Smooth muscle cell (in vitro differentiated cells): ENCODE measurements around the gene PRKCQ. TPM values are rescaled to one million over a fixed set of nuclear protein-coding genes. Genes with fewer than 3 reads are reported as not detected.

Experiments used
- DNase-seq: peaks from one replicate; lab custom pipeline; 2025; ENCODE audit not compliant: unreplicated experiment; lab: John Stamatoyannopoulos, UW
- H2AFZ ChIP-seq: fragments of 200-600 bp; sonication (generic); 2 replicates; pipeline ENCODE4 v1.6.0; 2016; ENCODE audit warnings: antibody characterized with exemption, low read depth, mild to moderate bottlenecking
- H3F3A ChIP-seq: fragments of 200-600 bp; sonication (generic); 2 replicates; pipeline ENCODE4 v1.6.0; 2017; ENCODE audit warnings: antibody characterized with exemption, low read depth
- H3K27ac ChIP-seq: fragments of 200-600 bp; sonication (generic); 2 replicates; pipeline ENCODE4 v1.5.1; 2016; ENCODE audit warnings: low read depth, mild to moderate bottlenecking
- H3K27me3 ChIP-seq: fragments of 200-600 bp; sonication (generic); 2 replicates; pipeline ENCODE4 v1.6.1; 2016; ENCODE audit warnings: low read depth, mild to moderate bottlenecking
- H3K36me3 ChIP-seq: fragments of 200-600 bp; sonication (generic); 2 replicates; pipeline ENCODE4 v1.5.1; 2016; ENCODE audit warnings: low read depth
- H3K4me1 ChIP-seq: fragments of 200-600 bp; sonication (generic); 2 replicates; pipeline ENCODE4 v1.5.1; 2016; ENCODE audit warnings: low read depth
- H3K4me2 ChIP-seq: fragments of 200-600 bp; sonication (generic); 2 replicates; pipeline ENCODE4 v1.6.0; 2016; ENCODE audit warnings: mild to moderate bottlenecking
- H3K4me3 ChIP-seq: fragments of 200-600 bp; sonication (generic); 2 replicates; pipeline ENCODE4 v1.5.1; 2016; ENCODE audit warnings: mild to moderate bottlenecking
- H3K79me2 ChIP-seq: fragments of 200-600 bp; sonication (generic); 2 replicates; pipeline ENCODE4 v1.6.0; 2016; ENCODE audit warnings: low read depth, mild to moderate bottlenecking
- H3K9ac ChIP-seq: fragments of 200-600 bp; sonication (generic); 2 replicates; pipeline ENCODE4 v1.6.0; 2016; ENCODE audit warnings: low read depth
- H3K9me3 ChIP-seq: fragments of 200-600 bp; sonication (generic); replicated peaks from 2 replicates; pipeline ENCODE4 v1.5.1; 2016; ENCODE audit warnings: low read depth
- H4K20me1 ChIP-seq: fragments of 200-600 bp; sonication (generic); 2 replicates; pipeline ENCODE4 v1.6.0; 2016; ENCODE audit warnings: low read depth
- CTCF ChIP-seq: fragments of 200-600 bp; sonication (generic); IDR thresholded peaks from 2 replicates; pipeline ENCODE4 v1.5.1; 2017; ENCODE audit warnings: borderline replicate concordance, mild to moderate bottlenecking, antibody characterized with exemption; ENCODE audit not compliant: insufficient read depth, poor library complexity, severe bottlenecking
- WGBS: methylation state at CpG from one replicate; pipeline ENCODE4 v1.1.7; 2016; ENCODE audit warnings: low lambda C conversion rate; 5-methylcytosine and 5-hydroxymethylcytosine counted together
- polyA plus RNA-seq: library from polyadenylated mRNA; unstranded; fragments of >200 nt; fragmentation: Nextera tagmentation; extraction: Ambion mirVana; gene quantifications from 2 replicates; pipeline ENCODE4 v1.2.1, GENCODE V29; 2016
- total RNA-seq: library from RNA; depleted of rRNA; stranded (reverse); fragments of >200 nt; gene quantifications from 2 replicates; pipeline ENCODE4 v1.2.3, GENCODE V29; 2014

Gene PRKCQ
- total and polyA plus RNA-seq, 2 experiments from 2014 or later, result 0.27 to 0.38 TPM

GRCh38 chr10:6574664-6575176 is 5.4 kb downstream of the PRKCQ start:
- Histone ChIP-seq H3K27ac (no peak overlapping the region), H3K4me3 (no peak overlapping the region), H3K79me2 (no peaks in the 10 kb centered on the region), H3K9ac (no peak overlapping the region), H3K36me3 (no peaks in the 10 kb centered on the region), H3F3A (no peaks in the 10 kb centered on the region), H3K27me3 (peaks cover 37% of the 10 kb centered on the region), H4K20me1 (no peaks in the 10 kb centered on the region), H3K4me2 (no peak overlapping the region), H3K4me1 (no peaks in the 10 kb centered on the region), H2AFZ (no peak overlapping the region), H3K9me3 (no peaks in the 10 kb centered on the region)
- WGBS, result 93% methylated on average over 2 of the region's 2 CpGs
- no peak for DNase-seq
- no peak for TF ChIP-seq CTCF

DNA sequence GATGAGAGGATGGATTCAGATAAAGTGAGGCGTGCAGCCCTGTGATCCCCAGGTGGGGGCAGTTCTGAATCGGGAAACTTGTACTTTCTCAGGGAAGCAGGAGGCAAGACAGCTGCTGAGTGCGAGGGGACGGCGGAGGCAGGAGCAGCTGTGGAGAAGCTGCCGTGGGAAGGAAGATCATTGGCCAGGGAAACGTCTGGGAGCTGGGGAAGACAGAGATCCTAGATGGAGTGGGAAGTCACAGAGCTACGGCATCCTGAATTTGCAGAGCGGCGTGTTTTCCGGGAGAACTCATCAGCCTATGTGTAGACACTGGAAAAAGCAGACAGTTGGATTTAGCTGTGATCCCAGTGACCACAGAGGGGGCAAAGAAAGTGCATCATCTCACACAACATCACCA is 9.2 kb downstream of the PRKCQ start:
- H3F3A ChIP-seq, result no peaks in the 10 kb centered on the region
- no peak for TF ChIP-seq CTCF
- no peaks in the 10 kb centered on the region for H3K4me1 ChIP-seq
- no peaks in the 10 kb centered on the region for H4K20me1 ChIP-seq
- peaks cover 11% of the 10 kb centered on the region for H3K27me3 ChIP-seq
- WGBS, result 92% methylated on average over 11 of the region's 11 CpGs
- no peaks in the 10 kb centered on the region for H3K36me3 ChIP-seq
- no peak overlapping the region for H3K27ac ChIP-seq
- H3K9me3 ChIP-seq, result no peaks in the 10 kb centered on the region
- H3K9ac ChIP-seq, result no peak overlapping the region
- no peak overlapping the region for H3K4me3 ChIP-seq
- H3K4me2 ChIP-seq, result no peak overlapping the region
- H2AFZ ChIP-seq, result no peak overlapping the region
- H3K79me2 ChIP-seq, result no peaks in the 10 kb centered on the region
- DNase-seq, result no peak

DNA sequence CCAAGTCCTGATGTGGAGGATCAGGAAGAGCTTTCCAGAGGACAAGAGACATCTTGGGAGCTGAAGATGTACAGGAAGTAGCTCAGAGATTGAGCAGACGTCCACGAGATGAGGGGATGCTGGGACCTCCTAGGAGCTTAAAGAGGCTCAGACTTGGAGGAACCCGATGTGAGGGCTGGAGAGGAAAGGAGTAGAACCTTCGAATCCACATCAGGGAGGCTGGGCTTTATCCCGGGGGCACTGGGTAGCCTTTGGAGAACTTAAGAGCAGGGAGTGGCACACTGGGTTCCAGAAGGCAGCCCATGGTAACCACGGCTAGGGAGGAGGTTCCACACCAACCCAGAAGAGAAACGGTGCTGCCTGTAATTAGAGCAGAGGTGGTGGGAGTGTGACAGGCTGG is 10.8 kb downstream of the PRKCQ start:
- no peak overlapping the region for H3K4me2 ChIP-seq
- peaks cover 11% of the 10 kb centered on the region for H3K27me3 ChIP-seq
- no peak for TF ChIP-seq CTCF
- H4K20me1 ChIP-seq, result no peaks in the 10 kb centered on the region
- no peaks in the 10 kb centered on the region for H3K9me3 ChIP-seq
- H3F3A ChIP-seq, result no peaks in the 10 kb centered on the region
- H3K9ac ChIP-seq, result no peak overlapping the region
- no peaks in the 10 kb centered on the region for H3K36me3 ChIP-seq
- DNase-seq, result no peak
- H3K79me2 ChIP-seq, result no peaks in the 10 kb centered on the region
- no peak overlapping the region for H3K27ac ChIP-seq
- H3K4me3 ChIP-seq, result no peak overlapping the region
- no peak overlapping the region for H2AFZ ChIP-seq
- WGBS, result 73% methylated on average over 7 of the region's 7 CpGs
- no peaks in the 10 kb centered on the region for H3K4me1 ChIP-seq

- no peaks in the 10 kb centered on the region for H3K79me2 ChIP-seq
- H3K9ac ChIP-seq, result no peak overlapping the region
- H3K4me2 ChIP-seq, result no peak overlapping the region
- no peaks in the 10 kb centered on the region for H3K36me3 ChIP-seq
- H4K20me1 ChIP-seq, result no peaks in the 10 kb centered on the region
- peaks cover 11% of the 10 kb centered on the region for H3K27me3 ChIP-seq
- H3K4me3 ChIP-seq, result no peak overlapping the region
- TF ChIP-seq CTCF, result no peak
- H3K27ac ChIP-seq, result no peak overlapping the region
- 87% methylated on average over 8 of the region's 8 CpGs for WGBS
- no peaks in the 10 kb centered on the region for H3F3A ChIP-seq
- no peak overlapping the region for H2AFZ ChIP-seq
- H3K4me1 ChIP-seq, result no peaks in the 10 kb centered on the region
- DNase-seq, result no peak
- H3K9me3 ChIP-seq, result no peaks in the 10 kb centered on the region
These were observed 12.2 kb downstream of the PRKCQ start for GRCh38 chr10:6567884-6568283.
